ENCODE data around the gene EVPL. TPM values are rescaled to one million over a fixed set of nuclear protein-coding genes. Genes with fewer than 3 reads are reported as not detected.
"Not testable (repeated sequence)": the region's sequence is repeated elsewhere in the genome, so short reads cannot be mapped to it uniquely, and the experiment has no call there.

EVPL gene
- total RNA-seq, 2 experiments from 2014 or later: 0.78 to 0.85 TPM

- Mint-ChIP-seq H3K4me3 (no peak overlapping the region), H3K4me1 (no peaks in the 10 kb centered on the region), H3K9me3 (no peaks in the 10 kb centered on the region), H3K27me3 (no peaks in the 10 kb centered on the region), H3K27ac (no peak overlapping the region), H3K36me3 (peaks cover 20% of the 10 kb centered on the region)
- POLR2A ChIA-PET: interaction anchor here (0.6 to 0.7 kb wide), 2 partner anchors 81 to 428 kb away, joined by 7 to 8 read pairs; no protein-coding TSS in a partner anchor
- ATAC-seq (ENCODE audit: low read depth) (no peak), DNase-seq (no peak)
Observed at GRCh38 chr17:76053246-76054111, 26.4 kb upstream of the EVPL start.

DNA sequence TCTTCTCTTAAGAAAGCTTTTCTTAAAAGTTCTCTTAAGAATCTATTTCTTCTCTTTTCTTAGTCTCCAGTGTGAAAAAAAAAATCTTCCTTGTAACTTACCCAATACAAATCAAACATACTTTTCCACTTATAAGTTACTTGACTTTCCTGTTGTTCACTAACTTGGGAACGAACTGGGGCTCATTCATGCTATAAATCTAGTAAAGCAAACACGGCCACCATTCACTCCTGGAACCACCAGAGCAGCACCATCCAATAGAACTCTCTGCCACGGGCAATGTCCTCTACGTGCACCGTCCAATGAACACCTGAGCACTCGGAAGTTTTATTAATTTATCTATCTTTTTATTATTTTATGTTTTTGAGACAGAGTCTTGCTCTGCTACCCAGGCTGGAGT lies 24.5 kb upstream of the EVPL start:
- Mint-ChIP-seq H3K4me1 (peaks cover 4% of the 10 kb centered on the region), H3K27ac (no peak overlapping the region), H3K36me3 (peaks cover 19% of the 10 kb centered on the region), H3K4me3 (no peak overlapping the region), H3K27me3 (no peaks in the 10 kb centered on the region), H3K9me3 (no peaks in the 10 kb centered on the region)
- DNase-seq (no peak), ATAC-seq (ENCODE audit: low read depth) (no peak)
- POLR2A ChIA-PET: no interaction called here

DNA sequence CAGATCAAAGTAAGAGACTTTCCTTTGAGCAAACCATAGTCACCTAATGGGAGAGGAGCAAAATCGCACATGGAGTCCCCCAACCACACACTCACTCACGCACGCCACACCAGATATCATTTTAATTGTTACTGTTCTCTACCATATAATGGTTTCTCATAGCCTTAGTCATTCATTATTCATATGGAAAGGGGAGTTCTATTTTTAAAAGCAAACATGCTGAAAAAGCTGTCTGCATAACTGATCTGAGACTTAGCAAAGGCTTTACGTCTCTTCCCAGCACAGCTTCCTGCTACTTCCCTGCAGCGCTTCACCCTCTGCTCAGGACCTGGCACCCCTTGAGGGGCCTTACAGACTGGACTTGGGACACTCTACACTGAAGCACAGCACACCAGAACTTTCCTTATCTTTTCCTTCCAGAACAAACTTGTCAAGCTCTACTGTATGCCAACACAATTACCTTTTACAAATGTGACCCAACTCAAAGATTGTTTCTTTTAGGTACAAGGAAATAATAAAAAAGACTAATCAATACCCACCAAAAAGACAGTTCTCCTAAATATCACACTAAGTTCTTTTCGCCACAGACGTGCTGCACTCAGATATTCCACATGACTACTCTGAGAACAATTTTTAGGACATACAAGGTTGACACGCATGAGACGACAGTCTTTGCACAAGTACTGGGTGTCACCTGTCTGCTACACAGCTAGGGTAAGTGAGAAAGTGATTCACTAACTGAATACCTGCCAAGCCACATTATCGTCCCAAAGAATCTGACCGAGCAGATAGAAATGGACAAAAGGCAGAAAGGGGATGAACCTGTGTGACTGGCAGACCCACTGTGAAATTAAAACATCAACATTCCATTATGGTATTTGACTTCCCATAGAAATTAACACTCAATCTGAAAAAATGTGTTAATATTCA lies 23.7 kb upstream of the EVPL start:
- H3K36me3 Mint-ChIP-seq: peaks cover 19% of the 10 kb centered on the region
- H3K27ac Mint-ChIP-seq: no peak overlapping the region
- no peak overlapping the region for H3K4me3 Mint-ChIP-seq
- ATAC-seq (ENCODE audit: low read depth): no peak
- POLR2A ChIA-PET: interaction anchor here (0.5 kb wide), 1 partner anchor 151 kb away, joined by 3 read pairs; no protein-coding TSS in a partner anchor
- no peak for DNase-seq
- H3K9me3 Mint-ChIP-seq: no peaks in the 10 kb centered on the region
- no peaks in the 10 kb centered on the region for H3K27me3 Mint-ChIP-seq
- H3K4me1 Mint-ChIP-seq: peaks cover 4% of the 10 kb centered on the region

DNA sequence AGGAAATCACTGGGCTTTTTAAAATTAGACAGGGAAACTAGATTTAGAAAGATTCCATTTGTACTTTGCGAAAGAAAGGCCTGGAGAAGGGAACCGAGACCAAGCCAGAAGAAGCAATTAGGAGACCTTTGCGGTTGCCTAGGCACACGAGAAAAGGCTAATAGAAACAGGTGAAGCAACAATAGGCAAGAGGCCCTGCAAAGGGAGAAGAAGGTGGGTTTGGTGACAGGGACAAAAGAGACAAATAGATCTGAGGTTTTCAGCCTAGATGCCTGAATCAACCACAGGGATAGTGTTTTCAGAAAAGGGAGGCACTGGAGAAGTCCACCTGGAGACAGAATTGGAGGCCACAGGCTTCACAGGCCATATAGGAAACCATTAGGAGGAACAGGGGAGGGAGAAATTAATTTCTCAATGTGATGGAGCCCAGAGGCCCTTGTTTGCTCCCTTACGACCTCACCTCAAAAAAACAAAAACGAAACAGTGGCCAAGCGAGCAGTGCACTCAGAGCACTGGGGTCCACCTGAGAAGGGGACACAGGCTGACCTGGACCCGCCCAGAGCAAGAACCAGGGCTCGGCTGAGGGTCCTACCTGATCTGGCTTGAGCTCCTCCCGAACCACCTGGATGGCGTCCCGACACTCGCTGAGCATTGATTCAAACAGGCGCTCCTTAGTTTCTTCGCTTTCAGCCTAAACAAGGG lies 22.9 kb upstream of the EVPL start:
- Mint-ChIP-seq H3K4me3 (no peak overlapping the region), H3K9me3 (no peaks in the 10 kb centered on the region), H3K27me3 (no peaks in the 10 kb centered on the region), H3K4me1 (peaks cover 4% of the 10 kb centered on the region), H3K27ac (no peak overlapping the region), H3K36me3 (peaks cover 25% of the 10 kb centered on the region)
- ATAC-seq (ENCODE audit: low read depth) (no peak), DNase-seq (no peak)
- POLR2A ChIA-PET: no interaction called here

GRCh38 chr17:76049239-76049638 lies 22.1 kb upstream of the EVPL start:
- H3K27me3 Mint-ChIP-seq: no peaks in the 10 kb centered on the region
- peaks cover 4% of the 10 kb centered on the region for H3K4me1 Mint-ChIP-seq
- peaks cover 26% of the 10 kb centered on the region for H3K36me3 Mint-ChIP-seq
- no peak for ATAC-seq (ENCODE audit: low read depth)
- no peak for DNase-seq
- H3K9me3 Mint-ChIP-seq: no peaks in the 10 kb centered on the region
- no peak overlapping the region for H3K27ac Mint-ChIP-seq
- POLR2A ChIA-PET: no interaction called here
- no peak overlapping the region for H3K4me3 Mint-ChIP-seq

DNA sequence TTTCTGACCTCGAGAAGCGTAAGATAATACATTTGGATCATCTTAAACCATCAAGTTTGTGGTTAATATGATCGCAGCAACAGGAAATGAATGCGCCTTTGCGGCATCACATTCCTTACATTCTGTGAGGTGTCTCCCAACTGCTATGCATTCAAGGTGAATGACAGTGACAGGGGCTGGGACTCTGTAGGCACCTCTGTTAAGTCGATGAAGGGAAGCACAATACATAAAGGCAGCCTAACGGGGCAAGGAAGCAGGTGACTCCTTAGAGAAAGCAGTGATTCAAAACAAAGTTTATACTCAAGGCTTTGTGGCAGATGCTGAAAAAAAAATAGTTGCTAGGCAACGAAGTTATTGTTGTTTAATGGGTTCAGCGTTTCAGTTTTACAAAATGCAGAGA lies 21.6 kb upstream of the EVPL start:
- POLR2A ChIA-PET: no interaction called here
- DNase-seq (no peak), ATAC-seq (ENCODE audit: low read depth) (no peak)
- Mint-ChIP-seq H3K4me3 (no peak overlapping the region), H3K4me1 (peaks cover 4% of the 10 kb centered on the region), H3K36me3 (peaks cover 24% of the 10 kb centered on the region), H3K27ac (no peak overlapping the region), H3K27me3 (no peaks in the 10 kb centered on the region), H3K9me3 (no peaks in the 10 kb centered on the region)

DNA sequence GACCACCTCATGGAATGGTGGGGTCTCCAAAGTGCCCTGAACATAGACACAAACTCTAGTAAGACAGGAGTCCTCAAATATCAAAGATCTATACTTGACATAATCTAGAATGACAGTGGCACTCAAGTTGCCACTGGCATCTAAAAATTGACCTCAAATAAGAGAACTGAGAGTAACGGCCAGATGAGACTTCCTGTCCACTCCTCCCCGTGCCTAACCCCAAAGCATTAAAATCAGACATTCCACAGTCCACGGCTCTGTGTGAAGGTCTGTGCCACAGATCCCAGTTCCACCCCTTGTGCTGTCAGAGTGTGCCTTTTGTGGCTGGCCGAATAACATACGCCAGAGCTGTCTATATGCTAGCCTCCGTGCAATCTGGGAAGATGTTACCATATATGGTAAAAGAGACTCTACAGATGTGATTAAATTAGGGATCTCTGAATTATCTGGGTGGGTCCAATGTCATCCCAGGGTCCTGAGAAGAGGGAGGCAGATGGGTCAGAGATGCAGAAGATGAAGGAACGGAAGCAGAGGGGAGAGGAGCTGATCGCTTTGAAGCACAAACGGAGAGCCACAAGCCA lies 21.0 kb upstream of the EVPL start:
- ATAC-seq (ENCODE audit: low read depth) (no peak), DNase-seq (no peak)
- H3K9me3 Mint-ChIP-seq: no peaks in the 10 kb centered on the region
- POLR2A ChIA-PET: no interaction called here
- peaks cover 4% of the 10 kb centered on the region for H3K4me1 Mint-ChIP-seq
- no peaks in the 10 kb centered on the region for H3K27me3 Mint-ChIP-seq
- H3K27ac Mint-ChIP-seq: peak overlapping the region; percentile 30
- peaks cover 27% of the 10 kb centered on the region for H3K36me3 Mint-ChIP-seq
- H3K4me3 Mint-ChIP-seq: no peak overlapping the region

DNA sequence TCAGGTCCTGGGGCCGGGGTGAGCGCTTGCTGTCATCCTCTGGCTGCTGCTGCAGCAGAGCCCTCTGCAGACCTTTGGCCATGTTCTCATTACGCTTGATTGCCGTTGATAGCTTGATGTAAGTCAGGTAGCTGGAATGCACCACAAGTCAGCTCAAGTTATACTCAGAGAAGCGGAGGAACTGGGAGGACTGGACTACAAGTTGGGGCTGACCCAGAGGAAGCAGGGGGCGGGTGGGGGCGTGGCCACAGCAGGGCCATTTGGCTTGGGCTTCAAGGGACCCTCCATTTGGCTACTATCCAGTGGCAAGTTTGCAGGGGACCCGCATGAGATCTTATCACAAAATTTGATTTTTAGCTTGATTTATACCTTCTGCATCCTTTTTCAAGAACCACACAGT lies 19.0 kb upstream of the EVPL start:
- POLR2A ChIA-PET: interaction anchor here (0.6 kb wide), 1 partner anchor 58 kb away, joined by 4 read pairs; no protein-coding TSS in a partner anchor
- no peaks in the 10 kb centered on the region for H3K27me3 Mint-ChIP-seq
- peaks cover 34% of the 10 kb centered on the region for H3K36me3 Mint-ChIP-seq
- ATAC-seq (ENCODE audit: low read depth): no peak
- no peak overlapping the region for H3K4me3 Mint-ChIP-seq
- DNase-seq: no peak
- H3K4me1 Mint-ChIP-seq: peaks cover 4% of the 10 kb centered on the region
- H3K9me3 Mint-ChIP-seq: no peaks in the 10 kb centered on the region
- H3K27ac Mint-ChIP-seq: no peak overlapping the region

DNA sequence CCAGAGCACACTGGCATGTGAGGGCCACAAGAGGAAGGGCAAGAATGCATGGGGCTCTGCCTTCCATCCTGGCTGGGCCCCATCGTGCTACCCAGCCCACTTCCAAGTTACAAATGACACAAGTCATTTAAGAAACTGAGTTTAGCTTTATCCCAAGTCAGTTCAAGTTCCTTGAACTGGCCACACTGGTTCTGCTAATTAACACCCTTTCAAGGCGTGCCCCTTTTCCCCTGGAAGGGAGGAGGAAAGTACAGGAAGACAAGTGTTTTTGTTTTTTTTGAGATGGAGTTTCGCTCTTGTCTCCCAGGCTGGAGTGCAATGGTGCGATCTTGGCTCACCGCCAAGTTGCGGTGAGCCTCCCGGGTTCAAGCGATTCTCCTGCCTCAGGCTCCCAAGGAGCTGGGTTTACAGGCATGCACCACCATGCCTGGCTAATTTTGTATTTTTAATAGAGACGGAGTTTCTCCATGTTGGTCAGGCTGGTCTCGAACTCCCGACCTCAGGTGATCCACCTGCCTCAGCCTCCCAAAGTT lies 17.4 kb upstream of the EVPL start:
- ATAC-seq (ENCODE audit: low read depth); H3K9me3 Mint-ChIP-seq; H3K4me1 Mint-ChIP-seq; H3K4me3 Mint-ChIP-seq; H3K27me3 Mint-ChIP-seq; H3K27ac Mint-ChIP-seq; POLR2A ChIA-PET; DNase-seq: not testable (repeated sequence)
- H3K36me3 Mint-ChIP-seq: peaks cover 30% of the 10 kb centered on the region

- not testable (repeated sequence) for DNase-seq; H3K27ac Mint-ChIP-seq; H3K4me1 Mint-ChIP-seq; H3K9me3 Mint-ChIP-seq; H3K4me3 Mint-ChIP-seq; ATAC-seq (ENCODE audit: low read depth); H3K27me3 Mint-ChIP-seq
- POLR2A ChIA-PET: interaction anchor here (0.6 kb wide), 1 partner anchor 173 kb away, joined by 4 read pairs; no protein-coding TSS in a partner anchor
- H3K36me3 Mint-ChIP-seq: peaks cover 36% of the 10 kb centered on the region
Observed at GRCh38 chr17:76042868-76043267, 15.8 kb upstream of the EVPL start.

DNA sequence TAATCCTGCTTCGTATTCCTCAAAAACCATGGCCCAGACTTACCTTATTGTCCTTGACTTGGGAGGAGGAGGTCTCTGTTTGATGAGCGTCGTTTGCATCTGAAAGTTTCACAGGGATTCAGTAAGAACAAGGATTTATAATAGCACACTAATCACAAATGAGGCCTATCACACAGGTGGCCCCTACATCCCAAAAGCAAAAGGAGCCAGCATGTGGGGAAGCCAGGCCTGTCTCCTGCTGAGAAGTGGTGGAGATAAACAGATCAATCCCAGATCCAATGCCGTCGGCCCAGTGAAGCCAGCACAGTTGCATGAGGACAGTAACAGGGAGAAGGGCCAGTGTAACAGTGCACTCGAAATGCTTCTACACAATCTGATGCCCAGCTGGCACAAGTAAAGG lies 13.3 kb upstream of the EVPL start:
- peaks cover 32% of the 10 kb centered on the region for H3K36me3 Mint-ChIP-seq
- H3K9me3 Mint-ChIP-seq: no peaks in the 10 kb centered on the region
- ATAC-seq (ENCODE audit: low read depth): no peak
- DNase-seq: no peak
- H3K27me3 Mint-ChIP-seq: no peaks in the 10 kb centered on the region
- H3K27ac Mint-ChIP-seq: no peak overlapping the region
- H3K4me1 Mint-ChIP-seq: peaks cover 5% of the 10 kb centered on the region
- POLR2A ChIA-PET: interaction anchor here (0.6 to 0.8 kb wide), 2 partner anchors 11 to 385 kb away, joined by 4 to 5 read pairs; no protein-coding TSS in a partner anchor
- H3K4me3 Mint-ChIP-seq: no peak overlapping the region

DNA sequence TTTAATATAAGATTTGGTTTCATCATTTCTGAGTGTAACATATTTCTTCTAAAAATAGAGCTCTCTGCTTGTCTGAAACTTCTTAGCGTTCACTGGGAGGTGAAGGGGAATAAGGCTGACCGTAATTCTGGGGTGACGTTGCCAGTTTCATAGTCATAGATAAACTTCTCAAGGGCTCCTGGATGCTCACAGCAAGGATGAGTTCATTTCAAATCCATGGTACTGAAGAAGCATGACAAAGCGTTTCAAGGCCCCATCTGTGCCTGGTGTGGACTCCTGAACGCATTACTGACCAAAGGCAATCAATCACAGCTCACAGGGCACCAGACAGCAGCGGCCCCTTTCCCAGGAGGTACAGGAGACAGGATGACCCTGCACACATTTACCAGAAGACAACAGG lies 12.0 kb upstream of the EVPL start:
- no peak for DNase-seq
- POLR2A ChIA-PET: interaction anchor here (0.5 to 1.1 kb wide), 2 partner anchors 10 to 995 kb away, joined by 3 to 4 read pairs; no protein-coding TSS in a partner anchor
- ATAC-seq (ENCODE audit: low read depth): no peak
- H3K36me3 Mint-ChIP-seq: peaks cover 29% of the 10 kb centered on the region
- no peaks in the 10 kb centered on the region for H3K9me3 Mint-ChIP-seq
- H3K4me3 Mint-ChIP-seq: no peak overlapping the region
- H3K27ac Mint-ChIP-seq: no peak overlapping the region
- peaks cover 7% of the 10 kb centered on the region for H3K4me1 Mint-ChIP-seq
- H3K27me3 Mint-ChIP-seq: no peaks in the 10 kb centered on the region

Data from activated naive CD8-positive, alpha-beta T cell treated with anti-CD3 and anti-CD28 coated beads, Interleukin-2, amount 10 ng/mL, durations not matched to agents 7 days and 5 days (primary cell).